Measurements from ENCODE around the gene ARMC9. TPM values are rescaled to one million over a fixed set of nuclear protein-coding genes. Genes with fewer than 3 reads are reported as not detected.

Gene ARMC9
- total RNA-seq, 1 experiment from 2014 or later: 23.4 TPM

- Histone ChIP-seq H3K79me2 (ENCODE audit: low read length) (no peaks in the 10 kb centered on the region), H3K4me2 (ENCODE audit: low read length) (no peak overlapping the region), H3K4me1 (ENCODE audit: insufficient read depth, low read length) (no peaks in the 10 kb centered on the region), H2AFZ (ENCODE audit: low read length) (no peak overlapping the region), H3K36me3 (ENCODE audit: low read depth, low read length) (no peaks in the 10 kb centered on the region), H3K27ac (ENCODE audit: low read length) (no peak overlapping the region), H3F3A (ENCODE audit: low read length, unreplicated experiment) (no peaks in the 10 kb centered on the region), H3K27me3 (ENCODE audit: low read length) (no peaks in the 10 kb centered on the region), H3K4me3 (ENCODE audit: low read length) (no peak overlapping the region), H3K9ac (ENCODE audit: low read length) (no peak overlapping the region), H3K9me3 (ENCODE audit: low read length) (no peaks in the 10 kb centered on the region), H3K9me2 (replicated peaks; ENCODE audit: low read length) (no peaks in the 10 kb centered on the region), H4K20me1 (ENCODE audit: low read length) (no peaks in the 10 kb centered on the region)
- ChIA-PET POLR2A (ENCODE audit: unreplicated experiment) (no interaction called here), CTCF (no interaction called here)
- no TSS peak for BruUV-seq (replicated peaks)
- TF ChIP-seq EZH2 (IDR thresholded peaks at IDR 0.05; ENCODE audit: low read length, unreplicated experiment): no peak
- TF ChIP-seq CTCF (conservative IDR thresholded peaks at IDR 0.05; ENCODE audit: low read depth, low read length): no peak
- TF ChIP-seq EZH2phosphoT487 (IDR thresholded peaks at IDR 0.05; ENCODE audit: borderline replicate concordance, low read length): no peak
- intact Hi-C loops (cut with micrococcal nuclease): no loop called here
- no peak for ATAC-seq
- no peak for DNase-seq
Observed at GRCh38 chr2:231317579-231317978, 119.1 kb downstream of the ARMC9 start.

- no peak overlapping the region for H3K4me3 ChIP-seq (ENCODE audit: low read length)
- no peaks in the 10 kb centered on the region for H3K4me1 ChIP-seq (ENCODE audit: insufficient read depth, low read length)
- ChIA-PET POLR2A (ENCODE audit: unreplicated experiment) (no interaction called here), CTCF (no interaction called here)
- intact Hi-C loops (cut with micrococcal nuclease): no loop called here
- H3K9me2 ChIP-seq (replicated peaks; ENCODE audit: low read length): no peaks in the 10 kb centered on the region
- BruUV-seq (replicated peaks): no TSS peak
- H3K9me3 ChIP-seq (ENCODE audit: low read length): no peaks in the 10 kb centered on the region
- no peaks in the 10 kb centered on the region for H3K27me3 ChIP-seq (ENCODE audit: low read length)
- H3K79me2 ChIP-seq (ENCODE audit: low read length): no peaks in the 10 kb centered on the region
- no peak overlapping the region for H3K4me2 ChIP-seq (ENCODE audit: low read length)
- H3K36me3 ChIP-seq (ENCODE audit: low read depth, low read length): no peaks in the 10 kb centered on the region
- no peak overlapping the region for H3K9ac ChIP-seq (ENCODE audit: low read length)
- H3K27ac ChIP-seq (ENCODE audit: low read length): no peak overlapping the region
- TF ChIP-seq EZH2phosphoT487 (IDR thresholded peaks at IDR 0.05; ENCODE audit: borderline replicate concordance, low read length) (no peak), EZH2 (IDR thresholded peaks at IDR 0.05; ENCODE audit: low read length, unreplicated experiment) (no peak), CTCF (conservative IDR thresholded peaks at IDR 0.05; ENCODE audit: low read depth, low read length) (no peak)
- no peaks in the 10 kb centered on the region for H4K20me1 ChIP-seq (ENCODE audit: low read length)
- ATAC-seq (no peak), DNase-seq (no peak)
- no peaks in the 10 kb centered on the region for H3F3A ChIP-seq (ENCODE audit: low read length, unreplicated experiment)
- H2AFZ ChIP-seq (ENCODE audit: low read length): no peak overlapping the region
Observed at GRCh38 chr2:231318436-231318835, 120.0 kb downstream of the ARMC9 start.

GRCh38 chr2:231318954-231319353 lies 120.5 kb downstream of the ARMC9 start:
- H3F3A ChIP-seq (ENCODE audit: low read length, unreplicated experiment): no peaks in the 10 kb centered on the region
- no peaks in the 10 kb centered on the region for H3K79me2 ChIP-seq (ENCODE audit: low read length)
- ATAC-seq: no peak
- no peak overlapping the region for H3K9ac ChIP-seq (ENCODE audit: low read length)
- no peak for TF ChIP-seq CTCF (conservative IDR thresholded peaks at IDR 0.05; ENCODE audit: low read depth, low read length)
- TF ChIP-seq EZH2phosphoT487 (IDR thresholded peaks at IDR 0.05; ENCODE audit: borderline replicate concordance, low read length): no peak
- TF ChIP-seq EZH2 (IDR thresholded peaks at IDR 0.05; ENCODE audit: low read length, unreplicated experiment): no peak
- intact Hi-C loops (cut with micrococcal nuclease): no loop called here
- DNase-seq: no peak
- H3K9me2 ChIP-seq (replicated peaks; ENCODE audit: low read length): no peaks in the 10 kb centered on the region
- no peak overlapping the region for H2AFZ ChIP-seq (ENCODE audit: low read length)
- H3K4me3 ChIP-seq (ENCODE audit: low read length): no peak overlapping the region
- H4K20me1 ChIP-seq (ENCODE audit: low read length): no peaks in the 10 kb centered on the region
- no peaks in the 10 kb centered on the region for H3K36me3 ChIP-seq (ENCODE audit: low read depth, low read length)
- ChIA-PET POLR2A (ENCODE audit: unreplicated experiment) (no interaction called here), CTCF (no interaction called here)
- no peak overlapping the region for H3K4me2 ChIP-seq (ENCODE audit: low read length)
- H3K27me3 ChIP-seq (ENCODE audit: low read length): no peaks in the 10 kb centered on the region
- H3K27ac ChIP-seq (ENCODE audit: low read length): no peak overlapping the region
- no peaks in the 10 kb centered on the region for H3K4me1 ChIP-seq (ENCODE audit: insufficient read depth, low read length)
- BruUV-seq (replicated peaks): no TSS peak
- no peaks in the 10 kb centered on the region for H3K9me3 ChIP-seq (ENCODE audit: low read length)

Measured in PC-3 (cell line).